GM12874 (cell line): ENCODE data around the gene P2RY8.

Source experiments
- CTCF ChIP-seq: IDR thresholded peaks from 2 replicates; pipeline ENCODE4 v1.5.1; 2011; ENCODE audit warnings: low read depth, mild to moderate bottlenecking, control low read depth, low read length, moderate library complexity; ENCODE audit not compliant: insufficient read depth

Gene P2RY8

GRCh38 chrX:1488745-1489144 lies 48.2 kb downstream of the P2RY8 start:
- no peak for TF ChIP-seq CTCF

DNA sequence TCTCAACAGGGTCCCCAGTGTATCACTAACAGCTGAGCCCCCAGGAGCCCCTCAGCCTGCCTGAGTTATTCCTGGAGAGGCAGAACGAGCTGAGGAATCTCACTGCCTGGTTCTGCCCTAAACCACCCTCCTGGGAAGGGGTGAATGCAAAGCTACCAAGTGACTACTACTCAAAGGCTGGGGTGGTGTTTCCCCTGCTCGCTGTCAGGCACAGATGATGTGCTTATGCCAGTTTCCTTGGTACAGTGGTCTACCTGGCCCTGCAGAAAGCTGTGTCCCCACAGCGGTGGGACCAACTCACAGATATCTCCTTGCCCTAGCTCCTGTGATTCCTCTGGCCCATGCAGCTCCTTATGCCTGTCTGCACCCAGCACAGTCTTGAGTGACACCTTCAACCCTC lies 48.8 kb downstream of the P2RY8 start:
- TF ChIP-seq CTCF = no peak

- no peak for TF ChIP-seq CTCF
Measured at GRCh38 chrX:1487401-1487800, 49.6 kb downstream of the P2RY8 start.

- no peak for TF ChIP-seq CTCF
Measured at GRCh38 chrX:1486749-1487361, 50.1 kb downstream of the P2RY8 start.

DNA sequence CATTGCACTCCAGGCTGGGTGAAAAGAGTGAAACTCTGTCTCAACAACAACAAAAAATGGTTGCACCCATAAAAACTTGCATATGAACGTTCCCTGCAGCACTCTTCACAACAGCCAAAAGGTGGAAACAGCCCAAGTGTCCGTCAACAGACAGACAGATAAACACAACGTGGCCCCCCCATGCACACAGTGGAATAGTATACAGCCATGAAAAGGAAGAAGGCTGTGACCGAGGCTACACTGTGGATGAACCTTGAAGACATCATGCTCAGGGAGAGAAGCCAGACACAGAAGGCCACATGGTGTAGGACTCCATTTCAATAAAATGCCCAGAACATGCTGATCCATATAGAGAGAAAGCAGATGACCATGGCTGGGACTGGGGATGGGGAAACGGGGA lies 50.8 kb downstream of the P2RY8 start:
- TF ChIP-seq CTCF = no peak

DNA sequence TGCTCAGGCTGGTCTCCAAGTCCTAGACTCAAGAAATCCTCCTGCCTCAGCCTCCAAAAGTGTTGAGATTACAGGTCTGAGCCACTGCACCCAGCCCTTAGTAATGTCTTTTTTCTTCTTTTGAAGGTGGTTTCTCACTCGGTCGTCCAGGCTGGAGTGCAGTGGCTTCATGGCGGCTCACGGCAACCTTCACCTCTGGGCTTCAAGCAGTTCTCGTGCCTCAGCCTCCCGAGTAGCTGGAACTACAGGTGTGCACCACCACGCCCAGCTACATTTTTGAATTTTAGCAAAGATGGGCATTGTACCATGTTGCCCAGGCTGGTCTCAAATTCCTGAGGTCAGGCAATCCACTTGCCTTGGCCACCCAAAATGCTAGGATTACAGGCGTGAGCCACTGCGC lies 52.0 kb downstream of the P2RY8 start:
- no peak for TF ChIP-seq CTCF

- TF ChIP-seq CTCF = no peak
Measured at GRCh38 chrX:1484638-1485019, 52.4 kb downstream of the P2RY8 start.
